ENCODE measurements around the gene CCNQ.

Gene CCNQ

DNA sequence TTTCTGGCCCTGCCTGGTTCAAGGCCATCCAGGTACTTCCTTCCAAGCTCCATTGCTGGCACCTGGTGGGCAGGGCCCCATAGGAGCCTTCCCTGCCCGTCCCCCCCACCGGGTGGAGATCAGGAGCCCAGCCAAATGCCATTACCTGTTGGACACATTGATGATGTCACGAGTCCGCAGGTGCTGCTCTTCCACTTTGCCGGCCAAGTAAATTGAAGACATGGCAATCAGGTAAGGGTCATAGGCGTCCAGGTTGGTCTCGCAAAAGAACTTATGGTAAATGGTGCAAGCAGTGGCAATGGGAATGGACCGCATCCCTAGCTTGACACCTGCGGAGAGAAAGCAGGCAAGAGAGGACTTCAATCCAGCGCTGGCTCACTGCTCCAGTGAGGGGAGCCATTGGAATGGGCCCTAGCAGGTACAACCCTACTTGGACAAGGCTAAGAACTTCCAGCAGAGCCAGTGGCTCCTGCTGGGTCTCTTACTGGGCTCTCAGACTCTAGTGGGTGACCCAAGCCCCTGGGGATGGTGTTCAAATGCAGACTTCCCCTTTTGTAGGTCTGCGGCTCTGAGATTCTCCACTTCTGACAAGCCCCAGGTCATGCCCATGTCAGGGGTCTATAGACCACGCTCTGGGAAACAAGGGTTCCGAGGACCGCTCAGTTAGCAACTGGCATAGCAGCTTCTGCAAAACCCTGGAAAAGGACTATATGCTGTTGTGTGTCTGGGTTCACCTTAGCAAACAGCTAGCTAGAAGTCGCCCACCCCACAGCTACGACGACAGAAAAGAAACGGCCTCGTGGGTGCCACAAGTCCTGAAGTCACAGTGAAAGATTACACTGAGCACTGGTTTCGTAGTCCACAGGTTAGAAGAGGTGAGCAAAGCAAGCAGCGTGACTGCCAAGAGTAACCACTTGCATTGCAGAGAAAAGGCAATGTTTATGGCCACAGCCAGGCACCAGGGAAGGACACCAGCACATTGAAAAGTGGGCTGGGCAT lies 2.8 kb downstream of the CCNQ start:
- no peak for DNase-seq

DNA sequence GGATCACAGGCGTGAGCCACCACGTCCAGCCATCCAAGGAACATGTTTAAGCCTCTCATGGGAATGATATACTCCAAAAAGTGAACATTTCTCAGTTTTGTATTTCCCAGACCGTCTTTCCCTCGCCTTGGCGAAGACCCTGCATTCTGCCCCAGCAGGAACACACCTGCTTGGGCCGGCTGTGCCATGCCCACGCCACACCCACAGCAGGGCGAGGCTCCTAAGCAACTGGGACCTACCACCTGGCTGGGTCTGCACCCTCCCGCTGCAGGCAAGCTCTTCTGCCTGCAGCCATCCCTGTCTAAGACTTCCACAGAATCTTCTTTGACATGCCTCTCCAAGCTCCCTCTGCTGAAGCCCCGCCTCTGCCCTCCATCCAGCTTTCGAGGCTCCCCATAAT lies 3.6 kb downstream of the CCNQ start:
- DNase-seq, result no peak

DNA sequence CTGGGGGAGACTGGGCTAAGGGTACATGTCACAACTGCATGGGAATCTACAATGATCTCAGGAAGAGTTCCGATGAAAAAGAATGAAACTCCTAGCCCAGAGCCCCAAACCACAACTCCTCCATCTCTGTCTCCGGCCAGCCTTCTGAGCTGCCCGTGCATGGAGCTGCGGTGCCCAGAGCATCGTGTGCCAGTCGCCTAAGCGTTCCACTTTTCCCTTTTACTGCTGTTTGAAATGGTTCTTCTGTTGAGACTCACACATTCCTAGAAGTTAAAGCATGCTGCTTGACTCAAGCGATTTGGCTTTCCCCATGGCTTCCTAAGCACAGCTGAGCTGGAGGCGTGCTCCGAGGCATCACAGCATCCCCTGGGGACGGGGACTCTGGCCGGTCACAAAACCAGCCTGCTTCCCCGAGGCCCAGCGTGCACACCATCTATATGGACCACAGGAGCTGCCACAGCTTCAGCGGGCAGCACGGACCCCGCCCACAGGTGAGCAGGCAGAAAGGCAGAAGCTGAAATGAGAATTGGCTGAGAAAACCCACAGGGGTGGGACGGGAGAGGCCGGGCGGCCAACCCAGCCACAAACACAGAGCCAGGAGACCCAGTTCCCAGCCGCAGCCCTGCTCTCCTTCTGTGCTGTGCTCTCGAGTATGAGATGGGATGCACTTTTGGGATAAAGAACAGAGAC lies 5.0 kb downstream of the CCNQ start:
- DNase-seq, result no peak

DNA sequence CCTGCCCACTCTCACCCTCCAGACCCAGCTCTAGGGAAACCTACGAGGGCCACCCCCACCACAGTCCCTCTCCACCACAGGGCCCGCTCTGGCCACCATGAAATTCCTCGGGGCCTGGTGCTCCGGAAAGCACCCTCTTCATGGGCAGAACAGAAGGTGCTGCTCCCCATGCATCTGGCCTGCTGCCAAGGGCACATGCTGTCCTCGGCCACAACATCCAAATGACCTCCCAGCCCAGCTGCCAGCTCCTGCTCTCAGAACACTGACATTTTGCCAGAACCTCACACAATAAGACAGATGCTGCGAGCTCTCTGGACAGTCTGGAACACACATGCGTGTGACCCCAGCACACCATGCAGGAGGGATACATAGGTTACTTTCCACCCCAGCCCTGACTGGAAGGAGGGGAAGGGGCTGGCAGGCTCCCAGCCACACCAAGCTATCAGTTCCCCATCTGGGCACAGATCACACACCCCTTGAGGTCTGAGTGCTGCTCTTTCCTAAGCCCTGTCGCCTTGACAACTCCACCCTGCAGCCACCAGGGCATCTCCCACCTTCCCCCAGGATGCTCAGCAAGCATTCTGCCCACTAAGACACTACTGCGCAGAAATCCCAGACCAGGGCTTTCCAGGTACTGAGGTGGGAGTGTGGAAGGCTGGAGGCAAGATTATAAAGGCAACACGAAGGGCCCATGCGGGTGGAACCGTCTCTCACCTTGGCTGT lies 5.8 kb downstream of the CCNQ start:
- peak; percentile 86 for DNase-seq

DNA sequence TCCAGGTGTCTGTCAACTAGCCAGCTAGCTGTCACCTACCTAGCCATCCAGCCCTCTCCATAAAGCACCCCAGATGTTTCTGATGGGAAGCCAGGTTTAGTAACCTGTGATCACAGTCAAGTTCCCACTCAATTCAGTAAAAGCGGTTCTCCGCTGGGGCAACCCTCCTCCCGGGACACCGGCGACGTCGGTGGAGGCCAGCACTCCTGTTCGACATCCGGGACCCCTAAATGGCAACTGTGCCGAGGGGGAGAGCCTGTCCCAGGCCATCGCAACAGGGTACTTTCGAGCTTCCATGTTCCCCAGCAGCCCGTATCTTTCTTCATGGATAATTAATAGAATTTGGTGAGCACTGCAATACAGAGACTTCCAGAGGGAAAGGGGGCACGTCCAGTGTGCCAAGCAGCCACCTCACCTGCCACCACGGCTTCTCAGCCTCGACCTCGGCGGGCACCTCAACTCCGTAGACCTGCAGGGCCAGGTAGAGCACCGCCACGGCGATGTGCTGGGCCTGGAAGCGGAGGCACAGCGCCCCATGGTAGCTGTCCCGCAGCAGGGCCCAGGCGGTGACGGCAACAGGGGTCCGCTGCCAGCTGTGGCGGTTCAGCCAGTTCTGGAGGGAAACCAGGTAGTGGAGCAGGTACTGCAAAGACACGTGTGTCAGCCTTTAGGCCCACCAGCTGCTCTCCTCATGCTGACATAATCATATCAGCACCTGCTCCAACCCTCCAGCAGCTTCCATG lies 6.7 kb downstream of the CCNQ start:
- DNase-seq, result no peak

DNA sequence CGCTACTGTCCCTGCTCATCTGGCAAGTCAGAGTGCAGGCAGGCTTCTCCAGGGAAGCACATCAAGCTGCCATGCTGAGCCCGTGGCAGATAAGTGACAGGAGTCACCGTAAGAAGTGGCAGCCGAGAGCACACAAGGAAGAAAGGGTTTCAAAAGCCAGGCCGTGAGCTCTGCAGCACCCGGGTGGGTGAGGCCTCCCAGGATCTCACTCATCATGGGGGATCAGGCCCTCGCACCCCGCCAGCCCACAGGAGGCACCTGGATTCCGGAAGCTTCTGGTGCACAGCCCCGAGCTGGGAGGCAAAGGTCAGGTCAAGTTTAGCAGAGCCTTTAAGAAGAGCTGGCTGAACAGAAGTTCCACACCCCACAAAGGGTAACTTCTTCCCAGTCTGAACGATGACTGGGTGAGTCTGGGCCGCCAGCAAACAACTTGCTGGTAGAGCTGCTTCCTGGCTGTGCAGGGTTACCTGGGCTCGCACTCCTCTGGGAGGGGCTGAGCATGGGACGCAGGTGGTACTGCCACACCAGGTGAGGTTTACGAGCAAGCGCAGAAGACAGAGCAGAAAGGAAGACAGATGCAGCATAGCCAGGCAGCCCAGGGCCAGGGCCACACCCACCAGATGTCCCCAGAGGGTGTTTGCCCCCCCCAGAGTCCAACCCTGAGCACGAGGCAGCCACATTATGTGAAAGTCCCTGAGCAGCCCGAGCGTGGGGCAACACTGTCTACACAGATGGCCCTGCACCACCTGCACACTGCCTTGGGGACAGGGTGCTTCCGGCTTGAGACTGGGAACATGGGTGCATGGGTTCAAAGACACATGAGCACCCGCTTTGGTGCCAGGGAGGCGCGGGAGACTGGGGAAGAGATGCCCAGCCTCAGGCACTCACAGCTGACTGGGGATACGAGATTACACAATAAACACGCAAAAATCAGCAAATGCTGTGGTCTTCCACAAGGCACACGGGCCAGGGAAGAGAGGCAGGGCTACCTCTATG lies 7.7 kb downstream of the CCNQ start:
- DNase-seq, result no peak

DNA sequence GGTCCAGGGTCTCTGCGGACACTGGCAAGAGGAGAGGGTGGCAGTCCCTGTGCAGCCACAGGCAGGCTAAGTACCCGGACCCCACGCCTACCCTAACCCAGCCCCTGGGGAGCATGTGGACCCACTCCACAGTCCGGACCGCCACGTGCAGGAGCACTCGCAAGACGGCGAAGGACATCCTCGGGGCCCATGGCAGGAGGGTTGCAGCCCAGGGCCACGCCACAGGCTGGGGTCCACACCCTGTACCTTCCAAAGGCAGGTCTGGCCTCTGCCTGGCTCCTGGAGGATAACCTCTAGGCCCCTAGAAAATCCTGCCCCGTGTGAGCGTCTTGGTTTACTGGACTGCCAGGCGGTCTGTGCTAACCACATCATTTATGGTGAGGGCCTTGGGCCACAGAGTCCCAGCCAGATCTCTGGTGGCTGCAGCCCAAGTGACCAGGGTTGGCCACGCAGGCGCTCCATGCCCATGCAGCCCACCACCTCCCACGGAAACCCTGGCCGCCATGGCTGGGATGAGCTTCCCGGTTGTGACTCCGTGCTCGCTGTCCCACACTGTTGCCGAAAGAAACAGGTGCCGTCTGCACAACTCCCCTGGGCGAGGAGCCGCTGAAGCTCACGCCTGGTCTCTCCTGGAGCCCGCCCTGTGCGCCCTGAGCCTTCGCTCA lies 10.0 kb downstream of the CCNQ start:
- no peak for DNase-seq

DNA sequence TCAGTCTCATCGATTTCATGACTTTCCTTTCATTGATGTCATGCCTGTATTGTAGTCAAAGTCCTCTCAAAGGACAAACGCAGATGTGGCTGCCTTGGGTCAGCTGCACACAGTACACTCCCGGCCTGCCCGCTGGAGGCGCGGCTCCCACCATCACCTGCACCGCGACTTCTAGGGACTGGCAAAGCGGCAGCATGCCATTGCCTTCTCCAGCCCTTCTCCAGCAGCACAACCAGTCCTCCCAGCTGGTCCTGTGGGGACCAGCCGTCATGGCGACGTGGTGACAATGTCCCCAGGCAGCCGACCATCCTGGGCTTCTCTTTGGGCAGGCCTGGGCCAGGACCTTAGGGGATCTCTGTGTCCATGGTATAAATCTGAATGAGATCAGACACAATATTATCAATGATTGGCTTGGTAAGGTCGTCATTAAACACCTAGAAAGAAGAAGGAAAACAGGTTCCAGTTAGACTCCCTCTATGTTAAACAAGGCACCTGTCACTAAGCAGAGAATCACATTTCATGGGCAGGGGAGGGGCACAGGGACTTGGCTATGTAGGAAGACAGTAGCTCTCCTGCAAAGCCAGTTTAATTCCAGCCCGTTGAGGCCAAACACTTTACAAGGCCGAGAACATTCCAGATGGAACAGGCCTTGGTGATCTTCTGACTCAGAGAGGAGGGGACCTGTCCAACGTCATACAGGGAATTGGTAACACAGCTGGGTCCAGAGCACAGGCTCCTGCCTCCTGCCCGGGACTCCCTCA lies 10.7 kb downstream of the CCNQ start:
- DNase-seq, result no peak

DNA sequence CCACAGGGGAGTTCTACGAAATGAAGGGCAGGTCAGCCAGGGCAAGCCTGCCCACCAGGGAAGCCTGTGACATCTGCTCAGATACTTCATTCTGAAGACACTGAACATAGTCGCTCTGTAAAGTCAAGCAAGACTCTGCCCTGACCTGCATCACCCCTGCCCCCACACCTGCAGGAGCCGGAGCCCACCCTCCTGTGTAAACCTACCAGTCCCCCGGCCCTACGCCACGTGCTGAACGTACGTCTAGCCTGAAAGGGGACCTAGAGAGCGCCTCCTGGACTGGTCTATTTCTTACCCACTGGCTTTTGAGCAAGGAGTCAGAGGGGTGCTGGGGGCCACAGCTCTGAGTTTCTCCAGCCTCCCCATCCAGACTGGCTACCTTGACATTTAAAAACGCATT lies 11.6 kb downstream of the CCNQ start:
- DNase-seq, result no peak

DNA sequence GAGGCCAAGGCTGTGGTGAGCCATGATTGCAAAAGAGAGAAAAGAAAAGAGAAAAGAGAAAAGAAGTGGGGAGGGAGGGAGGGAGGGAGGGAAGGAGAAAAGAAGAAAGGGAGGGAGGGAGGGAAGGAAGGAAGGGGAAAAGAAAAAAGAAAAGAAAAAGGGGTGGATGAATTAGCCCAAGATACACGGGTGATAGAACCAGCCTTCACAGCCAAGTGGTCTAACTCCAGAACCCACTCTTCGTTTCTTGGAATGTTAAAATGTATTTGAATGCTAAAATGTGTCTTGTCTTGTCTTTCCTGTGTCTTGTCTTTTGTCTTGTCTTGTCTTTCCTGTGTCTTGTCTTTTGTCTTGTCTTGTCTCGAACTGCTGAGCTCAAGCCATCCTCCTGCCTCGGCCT lies 13.1 kb downstream of the CCNQ start:
- no peak for DNase-seq

DNA sequence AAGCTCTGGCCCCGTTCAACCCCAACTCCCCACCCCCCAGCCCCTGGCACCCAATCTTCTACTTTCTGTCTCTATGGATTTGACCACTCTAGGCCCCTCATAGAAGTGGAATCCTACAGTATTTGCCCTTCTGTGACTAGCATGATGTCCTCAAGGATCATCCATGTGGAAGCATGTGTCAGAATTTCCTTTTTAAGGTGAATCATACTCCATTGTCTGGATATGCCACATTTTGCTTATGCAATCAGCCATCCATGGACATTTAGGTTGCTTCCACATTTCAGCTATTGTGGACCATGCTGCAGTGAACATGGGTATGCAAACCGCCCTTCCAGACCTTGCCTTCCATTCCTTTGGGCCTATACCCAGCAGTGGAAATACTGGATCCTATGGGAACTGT lies 15.5 kb downstream of the CCNQ start:
- DNase-seq, result no peak

DNA sequence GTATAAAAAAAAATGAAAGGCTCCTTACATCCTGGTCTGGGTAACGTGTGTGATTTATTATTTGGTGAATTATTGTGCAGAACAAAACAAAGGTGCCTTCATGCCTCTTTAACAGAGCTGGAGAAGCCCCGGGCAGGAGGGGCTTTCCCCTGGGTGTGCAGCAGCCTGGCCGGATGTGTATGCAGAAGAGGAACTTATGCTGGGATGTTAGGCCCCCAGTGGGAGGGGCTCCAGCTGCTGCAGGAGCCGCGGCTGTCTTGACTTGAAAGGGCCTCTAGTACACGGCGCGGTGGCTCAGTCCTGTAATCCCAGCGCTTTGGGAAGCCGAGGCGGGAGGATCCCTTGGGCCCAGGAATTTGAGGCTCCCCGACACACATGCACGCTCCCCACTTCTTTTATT lies 16.0 kb downstream of the CCNQ start:
- DNase-seq, result peak; percentile 56

DNA sequence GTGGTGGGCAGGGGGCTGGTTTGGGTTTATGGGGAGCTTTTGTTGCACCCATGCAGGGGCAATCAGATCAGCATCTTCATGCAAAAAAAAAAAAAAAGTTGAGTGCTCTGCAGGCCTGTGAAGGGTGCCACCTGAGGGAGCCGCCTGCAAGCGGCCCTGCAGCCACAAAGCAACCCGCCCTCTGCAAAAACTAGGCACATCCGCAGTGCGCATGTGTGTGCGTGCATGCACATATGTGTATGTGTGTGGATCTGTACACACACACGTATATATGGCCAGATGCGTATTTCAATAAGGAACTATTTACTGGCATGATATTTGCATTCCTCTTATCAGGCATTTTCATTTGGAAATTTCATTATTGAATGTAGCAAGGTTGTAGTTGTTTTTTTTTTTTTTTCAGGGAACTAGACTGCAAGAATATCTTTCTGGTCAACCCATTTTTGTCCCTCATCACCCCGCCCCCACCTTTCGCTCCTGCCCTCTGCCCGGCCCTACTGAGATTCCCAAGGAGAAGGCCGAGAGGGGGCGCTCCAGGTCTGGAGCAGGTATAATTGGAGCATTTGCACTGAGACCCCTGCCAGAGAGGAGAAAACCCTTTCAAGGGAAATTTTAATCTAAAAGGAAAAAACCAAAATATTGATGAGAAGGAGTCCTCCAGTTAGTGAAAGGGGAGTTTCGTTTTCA lies 18.1 kb downstream of the CCNQ start:
- DNase-seq, result no peak

DNA sequence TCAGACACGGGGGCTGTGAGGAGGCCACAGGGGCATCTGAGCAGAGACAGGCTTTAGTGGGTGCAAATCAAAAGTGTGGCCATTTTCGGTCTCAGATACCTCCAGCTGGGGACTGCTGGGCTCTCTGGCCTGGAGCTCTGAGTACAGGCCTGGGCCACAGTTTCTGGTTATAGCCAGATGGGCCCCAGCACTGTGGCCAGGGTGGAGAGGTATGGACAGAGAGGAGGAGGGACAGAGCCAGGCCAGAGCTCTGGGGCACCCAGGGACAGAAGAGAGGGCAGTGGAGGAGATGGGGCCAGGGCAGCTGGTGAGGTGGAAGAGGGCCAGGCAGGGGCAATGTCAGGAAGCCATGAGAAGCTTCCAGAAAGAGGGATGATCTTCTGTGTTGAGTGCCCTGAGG lies 20.1 kb downstream of the CCNQ start:
- no peak for DNase-seq

DNA sequence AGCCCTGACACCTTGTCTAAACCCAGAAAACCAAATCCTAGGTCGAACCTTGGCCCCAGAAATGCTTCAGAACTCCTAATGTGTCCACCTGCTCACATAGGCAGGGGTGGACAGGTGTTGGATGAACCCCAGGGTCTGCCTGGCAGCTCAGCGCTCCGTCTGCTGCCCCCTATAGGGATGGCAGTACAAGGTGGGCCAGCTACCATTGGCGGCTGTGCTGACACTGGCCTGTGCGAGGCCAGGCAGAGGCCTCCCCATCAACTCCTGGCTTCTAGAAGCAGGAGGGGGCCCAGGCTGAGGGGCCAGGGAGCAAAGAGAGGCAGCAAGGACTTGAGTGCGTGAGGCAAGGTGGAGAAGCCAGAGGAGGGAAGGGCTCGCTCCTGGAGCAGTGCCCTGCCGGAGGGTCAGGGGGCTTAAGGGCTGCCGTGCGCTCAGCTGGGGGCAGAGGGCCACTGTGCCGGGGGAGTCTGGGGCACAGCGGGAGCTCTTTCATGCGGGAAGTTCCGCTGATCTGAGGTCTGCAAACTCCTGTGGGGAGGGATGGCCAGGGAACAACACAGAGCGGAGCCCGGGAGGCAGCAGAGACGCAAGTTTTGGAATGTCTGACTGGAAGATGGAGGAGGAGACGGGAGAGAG lies 20.6 kb downstream of the CCNQ start:
- DNase-seq, result no peak

DNA sequence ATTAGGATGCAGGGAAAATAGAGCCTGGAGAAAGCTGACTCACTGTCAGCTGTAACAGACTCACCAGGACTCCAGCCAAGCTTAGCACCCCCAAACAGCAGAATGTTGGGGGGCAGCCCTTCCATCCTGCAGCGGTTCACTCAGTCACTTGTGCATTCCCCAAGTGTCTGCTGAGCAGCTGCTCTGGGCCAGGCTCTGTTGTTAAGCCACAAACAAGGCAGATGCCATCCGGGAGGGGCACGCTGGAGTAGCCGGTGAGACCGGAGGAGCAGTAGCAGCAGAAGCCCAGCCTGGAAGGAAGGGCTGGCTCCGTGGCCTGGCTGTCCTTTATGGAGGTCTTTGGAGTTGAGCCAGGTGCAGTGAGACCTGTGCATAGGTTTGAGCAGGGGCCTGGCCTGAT lies 22.0 kb downstream of the CCNQ start:
- no peak for DNase-seq

DNA sequence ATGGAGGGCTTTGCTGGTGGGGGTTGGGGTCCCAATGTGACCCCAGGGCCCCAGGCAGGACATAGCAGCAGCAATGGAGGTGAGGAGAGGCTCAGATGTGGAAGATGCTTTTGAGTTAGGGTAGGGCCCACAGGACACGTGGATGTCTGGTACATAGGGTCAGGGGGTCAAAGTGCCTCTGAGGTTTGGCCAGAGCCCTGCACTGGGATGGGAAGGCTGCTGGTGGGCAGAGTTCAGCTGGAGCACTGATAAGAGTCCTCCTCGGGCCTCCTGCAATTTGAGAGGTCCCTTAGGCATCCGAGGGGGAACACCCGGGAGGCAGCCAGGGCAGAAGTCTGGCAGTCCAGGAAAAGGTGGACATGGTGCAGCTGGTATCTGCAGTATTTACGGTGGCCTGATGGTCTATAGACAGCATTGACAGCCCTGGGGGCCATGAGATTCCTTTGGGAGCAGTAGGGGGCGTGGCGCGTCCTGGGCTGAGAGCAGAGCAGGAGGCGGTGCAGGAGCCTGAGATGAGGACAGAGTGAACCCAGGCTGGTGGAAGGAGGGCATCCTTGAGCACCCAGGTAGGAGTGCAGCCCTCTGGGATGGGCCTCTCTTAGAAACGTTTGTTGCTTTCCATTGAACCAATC lies 22.6 kb downstream of the CCNQ start:
- no peak for DNase-seq

DNA sequence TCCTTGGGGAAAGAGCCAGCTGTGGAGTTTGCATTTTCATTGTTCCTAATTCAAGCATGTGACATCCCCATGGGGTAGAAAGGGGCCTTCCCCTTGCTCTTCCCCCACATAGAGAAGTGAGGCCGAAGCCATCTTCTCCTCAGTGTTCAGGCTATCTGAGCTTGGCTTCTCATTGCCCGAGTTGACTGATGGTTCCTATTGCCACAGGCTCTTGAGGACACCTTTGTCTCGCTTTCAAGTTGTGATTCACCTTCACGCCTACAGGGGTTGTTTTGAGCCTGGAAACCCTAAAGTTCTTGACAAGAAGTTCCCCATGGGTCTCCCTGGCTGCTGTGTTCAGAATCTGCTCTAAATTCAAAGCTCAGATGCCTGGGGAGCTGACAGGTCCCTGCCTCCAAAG lies 25.0 kb downstream of the CCNQ start:
- no peak for DNase-seq

DNA sequence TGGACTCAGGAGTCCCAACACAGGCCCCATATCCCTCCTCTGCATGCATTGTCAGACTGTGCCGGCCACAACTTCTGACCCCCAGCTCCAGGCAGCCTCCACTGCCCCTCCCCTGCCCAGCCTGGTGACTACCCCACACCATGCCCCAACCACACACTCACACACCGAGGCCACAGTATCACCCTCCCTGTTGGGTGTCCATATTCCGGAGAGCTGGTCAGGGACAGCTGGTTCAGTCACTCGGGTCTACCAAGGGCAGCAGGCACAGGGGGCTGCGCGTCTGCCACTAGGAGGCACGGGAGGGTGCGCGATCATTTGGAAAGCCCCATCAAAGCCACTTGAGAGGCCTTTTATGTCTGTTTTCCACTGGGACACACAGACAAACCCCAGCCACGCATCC lies 26.3 kb downstream of the CCNQ start:
- no peak for DNase-seq

Data from DMS 273 treated with DMSO at 0.1 percent for 48 hours (cell line).